ENCODE data around the gene RD3L.

The RD3L gene

DNA sequence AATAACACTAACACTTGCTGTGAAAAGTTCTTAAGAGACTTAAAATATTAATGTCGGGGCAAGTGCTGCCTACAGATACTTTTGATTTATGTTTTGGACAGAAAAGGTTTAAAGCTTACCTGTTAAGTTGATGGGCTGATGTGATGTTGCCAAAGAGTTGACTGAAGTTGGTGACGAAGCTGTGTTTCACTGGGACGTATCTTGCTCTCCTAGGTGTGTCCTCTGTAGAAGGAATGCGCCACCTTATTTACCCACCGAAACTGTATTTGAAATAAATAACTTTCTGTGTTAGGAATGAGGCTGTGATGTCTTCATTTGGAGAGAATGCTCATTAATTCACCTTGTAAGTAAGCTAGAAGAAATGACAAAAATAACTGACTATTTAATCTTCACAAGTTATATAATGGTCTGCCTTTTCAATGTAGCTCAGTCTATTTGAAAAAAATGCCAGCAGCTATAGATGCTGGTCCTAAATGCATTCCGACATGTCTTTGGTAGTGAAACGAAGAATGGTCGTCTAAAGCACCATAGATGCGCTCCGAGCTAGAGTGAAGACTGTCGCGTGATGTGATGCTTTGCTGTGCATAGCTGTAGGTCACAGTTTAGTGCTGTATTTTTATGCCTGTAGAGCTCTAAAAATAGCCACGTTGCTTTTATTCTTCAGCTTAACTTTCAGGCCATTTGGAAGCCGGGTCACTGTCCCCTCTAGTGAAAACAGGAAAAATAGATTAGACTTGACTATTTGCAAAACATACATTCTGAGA lies at the start of gene RD3L:
Gene RD3L (minus strand): TSS at position 557 of the 764 bp plus-strand sequence. CDS start 834 bp downstream, outside the sequence.
- DNase-seq = no peak

DNA sequence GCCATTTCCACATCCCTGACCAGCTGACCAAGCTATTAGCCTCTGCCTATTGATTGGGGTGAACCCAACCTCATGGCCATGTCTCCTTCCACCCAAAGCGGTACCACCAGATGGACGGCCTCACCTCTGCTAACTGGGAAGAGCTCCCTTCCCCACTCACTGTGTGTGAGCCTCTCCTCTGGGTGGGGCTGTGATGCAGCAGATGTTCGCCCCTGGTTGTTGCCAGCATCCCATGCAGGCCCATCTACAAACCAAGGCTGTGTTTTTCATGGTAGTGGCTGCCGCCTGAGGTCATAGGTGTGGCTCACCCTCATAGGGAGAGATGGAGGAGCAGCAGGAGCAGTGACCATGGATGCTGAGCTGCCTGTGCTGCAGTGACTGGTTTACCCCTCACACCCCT lies 47.6 kb upstream of the RD3L start:
- no peak for DNase-seq

DNA sequence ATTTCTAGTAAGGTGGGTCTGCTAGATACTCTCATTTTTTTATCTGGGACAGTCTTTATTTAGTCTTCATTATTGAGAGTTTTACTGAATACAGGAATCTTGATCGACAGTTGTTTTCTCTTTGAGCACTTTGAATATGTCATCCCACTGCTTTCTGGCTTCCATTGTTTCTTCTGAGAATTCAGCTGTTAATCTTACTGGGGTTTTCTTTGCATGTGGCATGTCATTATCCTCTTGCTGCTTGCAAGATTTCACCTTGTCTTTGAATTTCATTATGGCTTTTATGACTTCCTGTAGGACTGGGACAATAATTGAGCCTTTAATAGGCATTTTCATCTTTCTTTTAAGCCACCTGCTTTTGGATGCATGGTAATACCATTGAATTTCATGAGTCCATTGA lies 46.7 kb upstream of the RD3L start:
- no peak for DNase-seq

DNA sequence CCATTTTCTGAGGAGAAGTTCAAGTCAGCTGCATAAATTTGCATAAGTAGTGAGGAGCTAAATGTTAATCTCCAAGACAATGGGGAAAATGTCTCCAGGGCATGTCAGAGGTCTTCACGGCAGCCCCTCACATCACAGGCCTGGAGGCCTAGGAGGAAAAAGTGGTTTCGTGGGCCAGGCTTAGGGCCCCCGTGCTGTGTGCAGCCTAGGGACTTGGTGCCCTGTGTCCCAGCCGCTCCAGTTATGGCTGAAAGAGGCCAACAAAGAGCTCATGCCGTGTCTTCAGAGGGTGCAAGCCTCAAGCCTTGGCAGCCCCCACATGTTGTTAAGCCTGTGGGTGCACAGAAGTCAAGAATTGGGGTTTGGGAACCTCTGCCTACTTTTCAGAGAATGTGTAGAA lies 41.9 kb upstream of the RD3L start:
- no peak for DNase-seq

DNA sequence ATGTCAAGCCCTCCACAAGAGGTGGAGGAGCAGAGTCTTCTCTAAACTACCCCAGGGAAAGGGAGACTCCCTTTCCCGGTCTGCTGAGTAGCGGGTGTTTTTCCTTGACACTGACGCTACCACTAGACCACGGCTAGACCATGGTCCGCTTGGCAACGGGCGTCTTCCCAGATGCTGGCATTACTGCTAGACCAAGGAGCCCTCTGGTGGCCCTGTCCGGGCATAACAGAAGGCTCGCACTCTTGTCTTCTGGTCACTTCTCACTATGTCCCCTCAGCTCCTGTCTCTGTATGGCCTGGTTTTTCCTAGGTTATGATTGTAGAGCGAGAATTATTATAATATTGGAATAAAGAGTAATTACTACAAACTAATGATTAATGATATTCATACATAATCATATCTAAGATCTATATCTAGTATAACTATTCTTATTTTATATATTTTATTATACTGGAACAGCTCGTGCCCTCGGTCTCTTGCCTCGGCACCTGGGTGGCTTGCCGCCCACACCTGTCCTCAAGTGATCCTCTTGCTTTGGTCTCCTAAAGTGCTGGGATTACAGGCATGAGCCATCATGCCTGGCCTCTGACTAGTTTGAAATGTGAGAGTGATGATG lies 38.4 kb upstream of the RD3L start:
- DNase-seq = peak; percentile 6

DNA sequence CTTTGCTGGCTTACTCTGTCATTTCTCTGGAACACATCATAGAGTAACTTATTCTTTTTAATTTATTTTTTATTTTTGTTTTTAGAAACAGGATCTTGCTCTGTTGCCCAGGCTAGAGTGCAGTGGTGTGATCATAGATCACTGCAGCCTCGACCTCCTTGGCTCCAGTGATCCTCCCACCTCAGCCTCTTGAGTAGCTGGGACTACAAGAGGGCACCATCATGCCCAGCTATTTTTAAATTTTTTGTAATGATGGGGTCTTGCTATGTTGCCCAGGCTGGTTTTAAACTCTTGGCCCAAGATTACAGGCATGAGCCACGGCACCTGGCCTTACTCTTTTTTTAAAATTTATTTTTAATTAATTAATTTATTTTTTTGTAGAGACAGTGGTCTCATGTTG lies 32.2 kb upstream of the RD3L start:
- DNase-seq = no peak

DNA sequence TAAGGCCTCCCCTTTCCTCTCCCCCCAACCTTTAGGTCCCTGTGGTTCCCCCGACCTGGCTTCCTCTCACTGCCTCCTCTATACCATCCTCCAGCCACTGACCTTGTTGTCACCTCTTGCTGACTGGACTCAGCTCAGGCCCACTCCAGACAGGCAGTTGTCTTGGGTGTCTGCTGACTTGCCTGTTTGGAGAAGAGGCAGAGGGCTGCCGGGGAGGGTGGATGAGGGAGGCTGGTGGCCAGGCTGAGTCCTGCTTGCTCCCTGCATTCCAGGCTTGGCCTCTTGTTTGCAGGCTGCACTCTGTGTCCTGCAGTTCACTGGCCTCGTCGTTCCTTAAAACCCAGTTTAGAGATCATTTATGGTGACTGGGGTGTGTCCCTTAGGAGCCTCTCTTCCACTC lies 31.0 kb upstream of the RD3L start:
- DNase-seq = no peak

DNA sequence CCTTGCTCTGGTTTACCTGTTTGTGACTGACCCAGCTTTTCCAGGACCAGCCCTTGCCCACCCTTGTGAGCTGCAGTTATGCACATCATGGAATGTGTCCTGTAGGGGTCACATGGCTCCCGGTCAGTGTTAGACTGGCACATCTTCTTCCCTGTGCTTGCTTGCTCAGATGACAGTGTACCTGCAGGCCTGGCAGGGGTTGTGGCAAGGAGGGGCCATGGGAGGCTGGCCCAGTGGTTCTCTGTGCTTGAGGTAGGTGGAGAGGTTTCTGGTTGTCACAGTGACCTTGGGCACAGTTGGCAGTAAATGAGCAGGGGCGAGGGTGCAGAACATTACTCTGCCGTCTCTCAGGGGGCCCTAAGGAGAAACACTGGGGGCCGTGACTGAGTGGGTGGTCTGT lies 27.6 kb upstream of the RD3L start:
- DNase-seq = no peak

DNA sequence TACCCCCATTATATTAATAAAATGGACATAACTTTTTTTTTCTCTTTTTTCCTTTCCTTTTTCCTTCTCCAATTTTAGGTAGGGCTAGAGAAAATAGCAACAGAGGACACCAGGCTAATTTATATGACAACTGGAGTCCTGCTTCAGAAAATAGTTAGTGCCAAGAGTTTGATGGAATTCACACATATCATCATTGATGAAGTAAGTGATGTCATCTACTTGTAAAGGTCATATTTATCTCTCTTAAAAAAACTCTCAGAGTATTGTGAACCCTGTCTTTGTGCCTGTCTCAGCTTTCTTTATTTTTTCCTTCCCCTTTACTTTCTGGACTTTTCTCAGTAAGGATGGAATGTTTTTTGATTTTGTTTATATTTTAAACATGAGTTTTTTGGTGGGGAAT lies 24.3 kb upstream of the RD3L start:
- DNase-seq = no peak

DNA sequence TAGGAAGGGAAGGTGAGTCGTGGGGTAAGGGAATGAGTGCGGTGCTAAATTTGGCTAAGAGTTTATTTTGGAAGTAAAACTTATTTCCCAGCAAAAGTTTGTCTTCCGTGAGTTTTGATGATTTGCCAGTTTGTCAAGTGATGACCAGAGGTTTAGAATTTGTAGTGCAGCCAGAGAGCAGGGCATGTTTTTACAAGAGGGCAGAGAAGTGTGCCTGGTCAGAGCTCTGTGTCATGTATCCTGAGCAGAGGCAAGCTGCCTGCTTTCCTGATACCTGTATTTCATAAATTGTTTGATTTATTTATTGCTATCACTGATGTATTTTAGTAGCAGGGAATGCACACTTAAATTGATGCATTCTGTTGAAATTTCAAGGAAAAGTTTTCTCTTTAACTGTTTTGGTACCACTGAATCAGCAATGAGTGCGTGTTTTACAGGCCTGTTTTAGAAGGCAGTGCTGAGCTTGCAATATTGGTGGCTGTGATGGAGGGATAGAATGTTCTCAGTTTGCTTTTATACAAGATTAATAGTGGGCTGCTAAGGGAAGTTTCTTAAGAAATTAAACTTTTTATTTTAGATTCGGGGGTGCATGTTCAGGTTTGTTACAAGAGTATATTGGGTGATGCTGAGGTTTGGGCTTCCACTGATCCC lies 19.7 kb upstream of the RD3L start:
- no peak for DNase-seq

DNA sequence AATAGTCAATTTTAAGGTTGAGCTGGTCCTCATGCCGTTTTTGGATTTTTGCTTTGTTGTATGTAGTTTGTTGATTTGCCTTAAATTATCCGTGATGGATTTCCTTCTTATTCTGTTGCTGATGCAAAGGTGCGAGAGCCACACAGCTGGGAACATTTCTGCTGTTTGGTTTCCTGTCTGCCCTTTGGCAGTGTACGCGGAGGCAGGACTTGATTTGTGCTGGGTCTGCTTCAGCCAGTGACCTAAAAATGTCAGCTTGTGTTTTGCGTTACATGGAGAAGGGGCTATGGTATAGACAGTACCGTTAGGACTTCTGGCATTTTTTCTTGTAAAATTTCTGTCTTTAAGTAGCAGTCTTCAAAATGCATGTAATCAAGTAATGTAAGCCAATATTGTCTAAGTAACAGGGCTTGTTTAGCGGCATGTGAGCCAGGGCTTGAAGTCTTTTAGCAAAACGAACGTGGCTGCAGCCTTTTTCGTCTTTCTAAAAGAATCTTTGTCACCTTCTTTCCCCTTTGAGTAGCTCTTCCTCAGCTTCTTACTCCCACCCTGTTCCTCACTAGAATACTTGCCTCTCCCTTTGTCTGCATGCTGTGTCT lies 18.2 kb upstream of the RD3L start:
- no peak for DNase-seq

DNA sequence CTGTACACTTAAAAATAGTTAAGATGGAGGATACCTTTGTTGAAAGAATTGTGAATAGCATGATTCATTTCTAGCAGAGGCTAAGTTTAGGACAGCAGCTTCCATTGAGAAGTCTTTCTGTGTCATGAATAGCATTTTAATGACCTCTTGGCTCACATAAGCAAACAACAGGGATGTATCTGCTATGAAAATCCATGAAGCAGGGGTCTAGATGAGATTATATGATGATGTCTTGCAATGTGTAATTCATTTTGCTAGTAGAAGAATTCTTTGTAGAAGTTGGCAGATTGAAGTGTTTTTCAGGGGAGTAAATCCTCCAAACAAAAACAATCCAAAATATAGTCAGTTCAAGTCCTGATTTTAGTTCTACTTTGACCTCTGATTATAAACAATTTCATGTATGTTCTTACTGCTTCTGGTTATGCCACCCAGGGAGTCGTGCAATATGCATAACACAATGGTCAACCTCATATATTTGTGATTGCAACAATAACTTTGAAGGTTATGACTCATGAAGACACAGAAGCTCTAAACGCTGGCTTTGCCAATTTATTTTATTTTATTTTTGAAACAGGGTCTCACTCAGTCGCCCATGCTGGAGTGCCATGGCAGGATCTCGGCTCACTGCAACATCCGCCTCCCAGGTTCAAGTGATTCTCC lies 6.9 kb upstream of the RD3L start:
- peak; percentile 60 for DNase-seq

DNA sequence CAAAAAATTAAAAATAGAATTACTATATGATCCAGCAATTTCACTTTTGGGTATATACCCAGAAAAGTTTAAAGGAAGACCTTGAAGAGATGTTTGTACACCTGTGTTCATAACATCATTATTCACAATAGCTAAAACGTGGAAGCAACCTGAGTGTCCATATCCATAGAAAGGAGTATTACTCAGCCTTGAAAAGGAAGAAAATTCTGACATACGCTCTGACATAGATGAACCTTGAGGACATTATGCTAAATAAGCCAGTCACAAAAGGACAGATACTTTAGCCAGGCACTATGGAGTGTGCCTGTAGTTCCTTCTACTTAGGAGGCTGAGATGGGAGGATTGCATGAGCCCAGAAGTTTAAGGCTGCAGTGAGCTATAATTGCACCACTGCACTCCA lies 6.1 kb upstream of the RD3L start:
- DNase-seq = no peak

DNA sequence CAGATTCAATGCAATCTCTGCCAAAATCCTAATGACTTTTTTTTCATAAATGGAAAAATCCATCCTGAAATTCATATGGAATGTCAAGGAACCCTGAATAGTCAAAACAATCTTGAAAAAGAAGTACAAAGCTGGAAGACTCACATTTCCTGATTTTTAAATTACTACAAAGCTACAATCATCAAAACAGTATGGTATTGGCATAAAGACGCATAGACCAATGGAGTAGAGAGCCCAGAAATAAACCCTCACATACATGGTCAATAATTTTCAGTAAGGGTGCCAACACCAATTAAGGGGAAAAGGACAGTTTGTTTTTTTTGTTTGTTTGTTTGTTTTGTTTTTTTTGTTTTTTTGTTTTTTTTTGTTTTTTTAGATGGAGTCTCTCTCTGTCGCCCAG lies 4.6 kb upstream of the RD3L start:
- DNase-seq = no peak

DNA sequence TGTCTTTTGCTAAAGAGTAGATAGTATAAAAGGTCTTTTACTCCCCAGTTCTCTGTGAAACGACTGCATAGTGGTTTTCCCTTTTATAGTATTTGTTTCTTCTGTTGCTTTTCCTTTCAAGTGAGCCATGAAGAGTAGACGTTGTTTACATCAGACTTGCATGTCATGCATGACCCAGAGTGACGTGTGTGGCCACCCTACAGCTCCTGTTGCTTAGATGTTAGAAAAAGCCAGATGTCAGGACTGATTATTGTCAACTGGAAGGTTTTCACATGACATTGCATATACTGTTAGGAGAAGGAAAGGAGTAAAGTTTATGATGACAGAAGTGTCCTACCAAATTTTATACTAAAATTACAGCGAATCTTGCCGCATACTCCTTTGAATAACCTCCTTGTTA lies 1.3 kb upstream of the RD3L start:
- no peak for DNase-seq

DNA sequence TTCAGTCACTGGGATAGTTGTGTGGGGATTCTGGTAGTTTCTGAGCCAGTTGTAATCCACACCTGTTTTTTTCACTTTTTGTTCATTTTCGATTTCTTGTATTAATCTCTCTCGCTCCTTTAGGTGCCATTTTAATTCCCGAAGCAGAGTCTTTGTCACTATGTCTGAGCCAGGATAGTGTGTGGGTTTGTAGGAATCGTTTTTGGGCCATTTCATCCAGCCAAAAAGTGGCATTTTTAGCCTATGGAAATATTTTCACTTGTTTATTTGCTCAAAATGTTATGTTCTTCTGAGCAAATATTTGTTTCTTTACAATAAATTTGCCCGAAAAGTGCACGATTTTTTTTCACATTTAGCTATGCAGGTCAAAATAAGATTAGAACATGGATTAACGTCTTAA lies 867 bp downstream of the RD3L start:
- DNase-seq = no peak

DNA sequence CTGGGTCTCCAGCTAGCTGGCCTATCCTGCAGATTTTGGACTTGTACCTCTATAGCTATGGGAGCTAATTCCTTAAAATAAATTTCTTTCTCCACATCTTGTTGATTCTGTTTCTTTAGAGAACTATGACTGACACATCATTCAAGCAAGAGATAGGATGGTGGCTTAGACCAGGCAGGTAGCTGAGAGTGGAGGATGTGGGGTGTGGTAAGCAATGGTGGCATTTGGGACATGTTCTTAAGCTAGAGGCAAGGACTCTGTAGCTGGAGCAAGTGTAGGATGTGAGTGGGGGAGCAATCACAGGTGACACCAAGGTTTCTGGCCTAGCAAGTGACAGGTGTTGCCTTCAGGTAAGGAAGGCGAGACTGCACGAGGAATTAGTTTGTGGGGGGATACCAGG lies 7.2 kb downstream of the RD3L start:
- DNase-seq = no peak

DNA sequence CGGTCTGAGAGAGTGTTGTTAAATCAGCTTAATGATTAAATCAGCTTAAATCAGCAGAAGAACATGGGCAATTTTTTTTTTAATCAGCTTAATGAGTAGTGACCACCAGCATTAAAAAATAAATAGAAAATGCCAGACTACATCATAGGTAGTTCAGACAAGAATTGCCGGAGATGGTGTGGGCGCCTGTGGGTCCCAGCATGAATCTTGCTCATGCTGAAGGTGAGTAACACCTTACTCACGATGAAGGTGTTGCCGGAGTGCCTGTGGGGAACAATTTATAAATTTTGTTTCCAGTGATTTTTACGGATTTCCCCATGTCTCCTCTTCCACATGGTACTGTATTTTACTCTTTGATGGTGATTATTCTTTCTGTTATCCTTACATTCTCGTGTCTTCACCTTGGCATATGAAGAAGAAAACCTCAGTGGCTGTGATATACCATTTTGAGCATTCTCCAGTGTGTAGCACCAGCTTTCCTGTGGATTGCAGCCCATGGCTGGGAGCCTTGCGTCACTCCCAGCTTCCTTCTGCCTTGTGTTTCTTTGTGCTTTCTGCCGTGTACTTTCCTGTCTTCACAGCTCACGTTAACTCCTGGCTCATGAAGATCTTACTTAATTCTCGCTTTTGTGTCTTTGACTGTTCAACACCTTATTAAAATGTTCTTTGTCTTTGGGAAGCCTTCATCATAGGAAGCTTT lies 9.4 kb downstream of the RD3L start:
- DNase-seq = peak; percentile 11

DNA sequence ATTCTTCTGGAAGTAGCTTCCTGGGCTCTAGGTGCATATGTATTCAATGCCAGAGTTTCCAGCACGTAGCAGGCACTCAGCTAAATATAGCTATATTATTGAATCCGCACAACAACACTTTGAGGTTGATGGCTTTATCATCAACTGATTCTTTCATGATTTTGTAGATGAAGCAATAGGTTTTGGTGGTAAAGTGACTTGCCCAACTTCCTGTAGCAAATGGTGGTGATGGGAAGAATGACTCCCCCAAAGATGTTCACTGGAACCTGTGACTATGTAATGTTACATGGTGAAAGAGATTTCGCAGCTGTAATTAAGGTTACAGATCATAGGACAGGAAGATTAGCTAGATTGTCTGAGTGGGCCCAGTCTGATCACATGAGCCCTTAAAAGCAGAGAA lies 10.9 kb downstream of the RD3L start:
- DNase-seq = peak; percentile 96

DNA sequence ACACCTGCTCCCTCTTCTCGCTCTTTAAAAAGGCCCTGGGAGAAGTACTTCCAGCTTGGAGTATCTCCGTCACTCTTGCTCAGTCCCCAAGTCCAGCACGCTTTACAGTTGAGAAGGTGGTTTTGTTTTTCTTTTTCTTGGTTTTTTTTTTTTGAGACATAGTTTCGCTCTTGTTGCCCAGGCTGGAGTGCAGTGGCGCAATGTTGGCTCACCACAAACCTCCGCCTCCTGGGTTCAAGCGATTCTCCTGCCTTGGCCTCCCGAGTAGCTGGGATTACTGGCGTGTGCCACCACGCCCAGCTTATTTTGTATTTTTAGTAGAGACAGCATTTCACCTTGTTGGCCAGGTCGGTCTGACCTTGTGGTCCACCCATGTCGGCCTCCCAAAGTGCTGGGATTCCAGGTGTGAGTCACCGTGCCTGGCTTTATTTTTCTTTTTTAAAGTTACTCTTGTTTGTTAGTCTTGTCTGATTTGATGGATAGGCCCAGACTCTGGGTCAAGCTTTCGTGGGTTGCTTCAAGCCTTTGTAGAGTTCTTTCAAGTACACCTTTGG lies 12.2 kb downstream of the RD3L start:
- DNase-seq = peak; percentile 85

DNA sequence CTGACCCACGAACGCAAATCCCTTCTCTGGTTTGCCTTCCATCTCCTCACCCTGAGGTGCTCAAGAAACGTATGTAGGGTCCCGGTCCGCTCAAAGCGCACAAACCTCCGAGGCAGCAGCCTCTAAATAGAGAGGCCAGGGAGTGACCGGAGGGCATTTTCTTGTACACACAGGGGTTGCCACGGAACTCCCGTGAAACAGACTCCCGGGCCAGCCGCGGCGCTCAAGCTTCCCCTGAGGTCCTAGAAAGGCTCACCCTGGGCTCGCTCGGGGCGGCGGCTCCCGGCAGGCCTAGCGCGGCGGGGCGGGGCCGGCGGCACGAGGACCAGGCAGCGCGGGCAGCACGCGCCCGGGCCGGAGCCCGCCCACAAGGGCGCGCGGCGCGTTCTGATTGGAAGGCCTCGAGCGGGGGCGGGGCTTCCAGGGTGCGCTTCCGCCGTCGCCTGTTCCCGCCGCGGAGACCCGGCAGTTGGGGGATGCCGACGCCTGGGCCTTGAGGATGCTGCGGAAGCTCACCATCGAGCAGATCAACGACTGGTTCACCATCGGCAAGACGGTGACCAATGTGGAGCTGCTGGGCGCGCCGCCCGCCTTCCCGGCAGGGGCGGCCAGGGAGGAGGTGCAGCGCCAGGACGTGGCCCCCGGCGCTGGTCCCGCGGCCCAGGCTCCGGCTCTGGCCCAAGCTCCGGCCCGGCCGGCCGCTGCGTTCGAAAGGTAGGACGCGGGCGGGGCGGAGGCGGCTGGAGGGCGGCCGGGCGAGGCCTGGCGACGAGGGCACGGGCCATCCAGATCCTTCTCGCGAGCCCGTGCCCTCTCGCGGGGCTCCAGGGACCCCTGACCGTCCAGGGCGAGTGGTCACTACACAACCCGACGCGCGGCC lies 14.1 kb downstream of the RD3L start, which contains the start of gene TDRD9:
Gene TDRD9 (plus strand): TSS at position 446 of the 880 bp plus-strand sequence. CDS start 54 bp downstream, at position 500.
- no peak for DNase-seq

Measured in MV-4-11 (cell line).